Measurements from ENCODE around the gene CNTN4.

DNA sequence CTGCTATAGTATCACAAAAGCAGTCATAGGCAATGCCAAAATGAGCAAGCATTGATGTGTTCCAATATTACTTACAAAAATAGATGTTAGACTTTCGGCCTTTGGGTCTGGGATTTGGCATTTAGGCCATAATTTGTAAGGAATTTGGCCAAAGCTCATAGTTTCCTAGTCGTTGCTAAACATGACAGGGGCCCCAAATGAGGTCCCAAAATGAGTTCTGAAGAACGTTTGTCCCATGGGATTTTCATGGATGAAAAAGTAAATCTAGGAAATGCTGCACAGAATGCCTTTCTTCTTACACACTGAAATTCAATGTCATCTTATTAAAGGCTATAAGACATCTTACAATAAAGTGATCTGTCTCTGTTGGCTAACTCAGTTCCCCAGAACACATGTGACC lies 456.0 kb downstream of the CNTN4 start:
- TF ChIP-seq, protein P1, sequence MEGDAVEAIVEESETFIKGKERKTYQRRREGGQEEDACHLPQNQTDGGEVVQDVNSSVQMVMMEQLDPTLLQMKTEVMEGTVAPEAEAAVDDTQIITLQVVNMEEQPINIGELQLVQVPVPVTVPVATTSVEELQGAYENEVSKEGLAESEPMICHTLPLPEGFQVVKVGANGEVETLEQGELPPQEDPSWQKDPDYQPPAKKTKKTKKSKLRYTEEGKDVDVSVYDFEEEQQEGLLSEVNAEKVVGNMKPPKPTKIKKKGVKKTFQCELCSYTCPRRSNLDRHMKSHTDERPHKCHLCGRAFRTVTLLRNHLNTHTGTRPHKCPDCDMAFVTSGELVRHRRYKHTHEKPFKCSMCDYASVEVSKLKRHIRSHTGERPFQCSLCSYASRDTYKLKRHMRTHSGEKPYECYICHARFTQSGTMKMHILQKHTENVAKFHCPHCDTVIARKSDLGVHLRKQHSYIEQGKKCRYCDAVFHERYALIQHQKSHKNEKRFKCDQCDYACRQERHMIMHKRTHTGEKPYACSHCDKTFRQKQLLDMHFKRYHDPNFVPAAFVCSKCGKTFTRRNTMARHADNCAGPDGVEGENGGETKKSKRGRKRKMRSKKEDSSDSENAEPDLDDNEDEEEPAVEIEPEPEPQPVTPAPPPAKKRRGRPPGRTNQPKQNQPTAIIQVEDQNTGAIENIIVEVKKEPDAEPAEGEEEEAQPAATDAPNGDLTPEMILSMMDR (IDR thresholded peaks at IDR 0.05; ENCODE audit: control extremely low read depth in 1 of 3, insufficient read depth in 1 of 3, low read depth in 1 of 3, low read length in 3 of 3), result no peak
- TF ChIP-seq POLR2A (IDR thresholded peaks at IDR 0.05; ENCODE audit: control extremely low read depth in 1 of 2, low read depth in 2 of 2, low read length in 2 of 2) (no peak), JUN (IDR thresholded peaks at IDR 0.05; ENCODE audit: low read depth, low read length) (no peak)
